Measurements from ENCODE around the gene CALHM4. TPM values are rescaled to one million over a fixed set of nuclear protein-coding genes. Genes with fewer than 3 reads are reported as not detected.

Gene CALHM4
- total and polyA plus RNA-seq, 2 experiments from 2014 or later, result not detected

DNA sequence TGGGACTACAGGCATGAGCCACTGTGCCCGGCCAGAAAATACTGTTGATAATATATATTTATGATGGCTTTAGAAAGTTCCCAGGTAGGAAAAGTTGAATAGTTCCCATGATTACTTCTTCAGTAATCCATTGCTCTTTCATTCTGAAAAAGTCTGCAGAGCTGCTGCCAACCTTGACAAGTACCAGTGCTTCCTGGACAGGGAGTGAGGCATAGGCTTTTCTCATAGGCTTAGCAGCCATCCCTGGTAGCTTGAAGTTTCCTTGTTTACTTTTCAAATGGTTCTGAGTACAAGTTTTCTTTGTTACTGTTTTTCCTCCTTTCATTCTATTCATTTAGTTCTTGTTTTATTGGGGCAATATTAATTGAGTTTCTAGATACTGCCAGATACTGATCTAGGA, 25.6 kb downstream of the CALHM4 start (continued):
- TF ChIP-seq, protein P1, sequence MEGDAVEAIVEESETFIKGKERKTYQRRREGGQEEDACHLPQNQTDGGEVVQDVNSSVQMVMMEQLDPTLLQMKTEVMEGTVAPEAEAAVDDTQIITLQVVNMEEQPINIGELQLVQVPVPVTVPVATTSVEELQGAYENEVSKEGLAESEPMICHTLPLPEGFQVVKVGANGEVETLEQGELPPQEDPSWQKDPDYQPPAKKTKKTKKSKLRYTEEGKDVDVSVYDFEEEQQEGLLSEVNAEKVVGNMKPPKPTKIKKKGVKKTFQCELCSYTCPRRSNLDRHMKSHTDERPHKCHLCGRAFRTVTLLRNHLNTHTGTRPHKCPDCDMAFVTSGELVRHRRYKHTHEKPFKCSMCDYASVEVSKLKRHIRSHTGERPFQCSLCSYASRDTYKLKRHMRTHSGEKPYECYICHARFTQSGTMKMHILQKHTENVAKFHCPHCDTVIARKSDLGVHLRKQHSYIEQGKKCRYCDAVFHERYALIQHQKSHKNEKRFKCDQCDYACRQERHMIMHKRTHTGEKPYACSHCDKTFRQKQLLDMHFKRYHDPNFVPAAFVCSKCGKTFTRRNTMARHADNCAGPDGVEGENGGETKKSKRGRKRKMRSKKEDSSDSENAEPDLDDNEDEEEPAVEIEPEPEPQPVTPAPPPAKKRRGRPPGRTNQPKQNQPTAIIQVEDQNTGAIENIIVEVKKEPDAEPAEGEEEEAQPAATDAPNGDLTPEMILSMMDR (conservative IDR thresholded peaks at IDR 0.05; ENCODE audit: low read depth in 2 of 2), result no peak
- TF ChIP-seq ZNF114 (CRISPR knock-in tag; IDR thresholded peaks at IDR 0.05), result no peak
- no peak for TF ChIP-seq POLR2AphosphoS5 (IDR thresholded peaks at IDR 0.05; ENCODE audit: low read depth)
- no peak for TF ChIP-seq ZNF331 (CRISPR knock-in tag; IDR thresholded peaks at IDR 0.05; ENCODE audit: low read depth)

GRCh38 chr6:116580198-116580597, 26.6 kb downstream of the CALHM4 start:
- H3K9me2 ChIP-seq (ENCODE audit: insufficient read depth), result no peaks in the 10 kb centered on the region
- no peaks in the 10 kb centered on the region for H3K4me1 Mint-ChIP-seq
- H3F3A ChIP-seq (replicated peaks; ENCODE audit: low read depth), result no peaks in the 10 kb centered on the region
- no peak for ATAC-seq
- H3K36me3 Mint-ChIP-seq (ENCODE audit: low read depth), result no peaks in the 10 kb centered on the region; the same call in 2 of the 3 replicates
- H3K4me3 Mint-ChIP-seq, result no peak overlapping the region
- H3K27me3 Mint-ChIP-seq (ENCODE audit: insufficient read depth, low read depth, poor library complexity), result peaks cover 2% of the 10 kb centered on the region
- H3K4me1 ChIP-seq (ENCODE audit: insufficient read depth), result no peaks in the 10 kb centered on the region
- no peak overlapping the region for H3K4me3 ChIP-seq
- no peaks in the 10 kb centered on the region for H3K27me3 ChIP-seq (ENCODE audit: insufficient read depth)
- no peak overlapping the region for H3K27ac Mint-ChIP-seq
- no peak for DNase-seq (ENCODE audit: low spot score)
- no peaks in the 10 kb centered on the region for H3K36me3 ChIP-seq (ENCODE audit: insufficient read depth)
- H3K9me3 Mint-ChIP-seq, result no peaks in the 10 kb centered on the region
- no peak overlapping the region for H3K4me2 ChIP-seq
- no peaks in the 10 kb centered on the region for H4K20me1 ChIP-seq (replicated peaks; ENCODE audit: insufficient read depth)
- H2AFZ ChIP-seq, result no peak overlapping the region
- H3K27ac ChIP-seq (ENCODE audit: low read depth), result no peak overlapping the region
- peaks cover 46% of the 10 kb centered on the region for H3K79me2 ChIP-seq (replicated peaks; ENCODE audit: insufficient read depth)
- TF ChIP-seq NANOG (IDR thresholded peaks at IDR 0.05; ENCODE audit: borderline replicate concordance) (no peak), EZH2phosphoT487 (IDR thresholded peaks at IDR 0.05; ENCODE audit: unreplicated experiment) (no peak), CREB1 (CRISPR knock-in tag; IDR thresholded peaks at IDR 0.05; ENCODE audit: low read depth) (no peak), ZNF114 (CRISPR knock-in tag; IDR thresholded peaks at IDR 0.05) (no peak), STAT1 (IDR thresholded peaks at IDR 0.05; ENCODE audit: unreplicated experiment) (no peak), EZH2 (IDR thresholded peaks at IDR 0.05; ENCODE audit: low read depth, unreplicated experiment) (no peak), JUNB (IDR thresholded peaks at IDR 0.05; ENCODE audit: unreplicated experiment) (no peak), ZNF331 (CRISPR knock-in tag; IDR thresholded peaks at IDR 0.05; ENCODE audit: low read depth) (no peak)
- TF ChIP-seq, protein P2, sequence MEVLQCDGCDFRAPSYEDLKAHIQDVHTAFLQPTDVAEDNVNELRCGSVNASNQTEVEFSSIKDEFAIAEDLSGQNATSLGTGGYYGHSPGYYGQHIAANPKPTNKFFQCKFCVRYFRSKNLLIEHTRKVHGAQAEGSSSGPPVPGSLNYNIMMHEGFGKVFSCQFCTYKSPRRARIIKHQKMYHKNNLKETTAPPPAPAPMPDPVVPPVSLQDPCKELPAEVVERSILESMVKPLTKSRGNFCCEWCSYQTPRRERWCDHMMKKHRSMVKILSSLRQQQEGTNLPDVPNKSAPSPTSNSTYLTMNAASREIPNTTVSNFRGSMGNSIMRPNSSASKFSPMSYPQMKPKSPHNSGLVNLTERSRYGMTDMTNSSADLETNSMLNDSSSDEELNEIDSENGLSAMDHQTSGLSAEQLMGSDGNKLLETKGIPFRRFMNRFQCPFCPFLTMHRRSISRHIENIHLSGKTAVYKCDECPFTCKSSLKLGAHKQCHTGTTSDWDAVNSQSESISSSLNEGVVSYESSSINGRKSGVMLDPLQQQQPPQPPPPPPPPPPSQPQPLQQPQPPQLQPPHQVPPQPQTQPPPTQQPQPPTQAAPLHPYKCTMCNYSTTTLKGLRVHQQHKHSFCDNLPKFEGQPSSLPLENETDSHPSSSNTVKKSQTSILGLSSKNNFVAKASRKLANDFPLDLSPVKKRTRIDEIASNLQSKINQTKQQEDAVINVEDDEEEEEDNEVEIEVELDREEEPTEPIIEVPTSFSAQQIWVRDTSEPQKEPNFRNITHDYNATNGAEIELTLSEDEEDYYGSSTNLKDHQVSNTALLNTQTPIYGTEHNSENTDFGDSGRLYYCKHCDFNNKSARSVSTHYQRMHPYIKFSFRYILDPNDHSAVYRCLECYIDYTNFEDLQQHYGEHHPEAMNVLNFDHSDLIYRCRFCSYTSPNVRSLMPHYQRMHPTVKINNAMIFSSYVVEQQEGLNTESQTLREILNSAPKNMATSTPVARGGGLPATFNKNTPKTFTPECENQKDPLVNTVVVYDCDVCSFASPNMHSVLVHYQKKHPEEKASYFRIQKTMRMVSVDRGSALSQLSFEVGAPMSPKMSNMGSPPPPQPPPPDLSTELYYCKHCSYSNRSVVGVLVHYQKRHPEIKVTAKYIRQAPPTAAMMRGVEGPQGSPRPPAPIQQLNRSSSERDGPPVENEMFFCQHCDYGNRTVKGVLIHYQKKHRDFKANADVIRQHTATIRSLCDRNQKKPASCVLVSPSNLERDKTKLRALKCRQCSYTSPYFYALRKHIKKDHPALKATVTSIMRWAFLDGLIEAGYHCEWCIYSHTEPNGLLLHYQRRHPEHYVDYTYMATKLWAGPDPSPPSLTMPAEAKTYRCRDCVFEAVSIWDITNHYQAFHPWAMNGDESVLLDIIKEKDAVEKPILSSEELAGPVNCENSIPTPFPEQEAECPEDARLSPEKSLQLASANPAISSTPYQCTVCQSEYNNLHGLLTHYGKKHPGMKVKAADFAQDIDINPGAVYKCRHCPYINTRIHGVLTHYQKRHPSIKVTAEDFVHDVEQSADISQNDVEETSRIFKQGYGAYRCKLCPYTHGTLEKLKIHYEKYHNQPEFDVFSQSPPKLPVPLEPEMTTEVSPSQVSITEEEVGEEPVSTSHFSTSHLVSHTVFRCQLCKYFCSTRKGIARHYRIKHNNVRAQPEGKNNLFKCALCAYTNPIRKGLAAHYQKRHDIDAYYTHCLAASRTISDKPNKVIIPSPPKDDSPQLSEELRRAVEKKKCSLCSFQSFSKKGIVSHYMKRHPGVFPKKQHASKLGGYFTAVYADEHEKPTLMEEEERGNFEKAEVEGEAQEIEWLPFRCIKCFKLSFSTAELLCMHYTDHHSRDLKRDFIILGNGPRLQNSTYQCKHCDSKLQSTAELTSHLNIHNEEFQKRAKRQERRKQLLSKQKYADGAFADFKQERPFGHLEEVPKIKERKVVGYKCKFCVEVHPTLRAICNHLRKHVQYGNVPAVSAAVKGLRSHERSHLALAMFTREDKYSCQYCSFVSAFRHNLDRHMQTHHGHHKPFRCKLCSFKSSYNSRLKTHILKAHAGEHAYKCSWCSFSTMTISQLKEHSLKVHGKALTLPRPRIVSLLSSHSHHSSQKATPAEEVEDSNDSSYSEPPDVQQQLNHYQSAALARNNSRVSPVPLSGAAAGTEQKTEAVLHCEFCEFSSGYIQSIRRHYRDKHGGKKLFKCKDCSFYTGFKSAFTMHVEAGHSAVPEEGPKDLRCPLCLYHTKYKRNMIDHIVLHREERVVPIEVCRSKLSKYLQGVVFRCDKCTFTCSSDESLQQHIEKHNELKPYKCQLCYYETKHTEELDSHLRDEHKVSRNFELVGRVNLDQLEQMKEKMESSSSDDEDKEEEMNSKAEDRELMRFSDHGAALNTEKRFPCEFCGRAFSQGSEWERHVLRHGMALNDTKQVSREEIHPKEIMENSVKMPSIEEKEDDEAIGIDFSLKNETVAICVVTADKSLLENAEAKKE (CRISPR knock-in tag; IDR thresholded peaks at IDR 0.05), result no peak
- TF ChIP-seq, protein P1 (conservative IDR thresholded peaks at IDR 0.05; ENCODE audit: low read depth in 2 of 2), result no peak
- TF ChIP-seq, protein P3, sequence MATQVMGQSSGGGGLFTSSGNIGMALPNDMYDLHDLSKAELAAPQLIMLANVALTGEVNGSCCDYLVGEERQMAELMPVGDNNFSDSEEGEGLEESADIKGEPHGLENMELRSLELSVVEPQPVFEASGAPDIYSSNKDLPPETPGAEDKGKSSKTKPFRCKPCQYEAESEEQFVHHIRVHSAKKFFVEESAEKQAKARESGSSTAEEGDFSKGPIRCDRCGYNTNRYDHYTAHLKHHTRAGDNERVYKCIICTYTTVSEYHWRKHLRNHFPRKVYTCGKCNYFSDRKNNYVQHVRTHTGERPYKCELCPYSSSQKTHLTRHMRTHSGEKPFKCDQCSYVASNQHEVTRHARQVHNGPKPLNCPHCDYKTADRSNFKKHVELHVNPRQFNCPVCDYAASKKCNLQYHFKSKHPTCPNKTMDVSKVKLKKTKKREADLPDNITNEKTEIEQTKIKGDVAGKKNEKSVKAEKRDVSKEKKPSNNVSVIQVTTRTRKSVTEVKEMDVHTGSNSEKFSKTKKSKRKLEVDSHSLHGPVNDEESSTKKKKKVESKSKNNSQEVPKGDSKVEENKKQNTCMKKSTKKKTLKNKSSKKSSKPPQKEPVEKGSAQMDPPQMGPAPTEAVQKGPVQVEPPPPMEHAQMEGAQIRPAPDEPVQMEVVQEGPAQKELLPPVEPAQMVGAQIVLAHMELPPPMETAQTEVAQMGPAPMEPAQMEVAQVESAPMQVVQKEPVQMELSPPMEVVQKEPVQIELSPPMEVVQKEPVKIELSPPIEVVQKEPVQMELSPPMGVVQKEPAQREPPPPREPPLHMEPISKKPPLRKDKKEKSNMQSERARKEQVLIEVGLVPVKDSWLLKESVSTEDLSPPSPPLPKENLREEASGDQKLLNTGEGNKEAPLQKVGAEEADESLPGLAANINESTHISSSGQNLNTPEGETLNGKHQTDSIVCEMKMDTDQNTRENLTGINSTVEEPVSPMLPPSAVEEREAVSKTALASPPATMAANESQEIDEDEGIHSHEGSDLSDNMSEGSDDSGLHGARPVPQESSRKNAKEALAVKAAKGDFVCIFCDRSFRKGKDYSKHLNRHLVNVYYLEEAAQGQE (IDR thresholded peaks at IDR 0.05; ENCODE audit: unreplicated experiment), result no peak

Data from GM23338 (cell line).